SK-N-MC (cell line): ENCODE data around the gene EFNB2.

Experiments used
- EZH2 ChIP-seq: fragments of 200-600 bp; sonication (generic); IDR thresholded peaks from one replicate; pipeline ENCODE4 v1.6.1; 2017; ENCODE audit warnings: antibody characterized with exemption
- FOXP2 ChIP-seq: optimal IDR thresholded peaks from 2 replicates; pipeline ENCODE3; 2011; ENCODE audit warnings: mild to moderate bottlenecking, moderate library complexity; ENCODE audit not compliant: insufficient read depth; ENCODE audit errors: extremely low read length, control extremely low read depth
- POLR2AphosphoS5 ChIP-seq: IDR thresholded peaks from 2 replicates; pipeline ENCODE4 v1.6.1; 2012; ENCODE audit warnings: mild to moderate bottlenecking, low read depth, low read length, borderline replicate concordance

GRCh38 chr13:106440866-106441265 is 94.6 kb downstream of the EFNB2 start:
- TF ChIP-seq POLR2AphosphoS5: no peak
- no peak for TF ChIP-seq EZH2
- no peak for TF ChIP-seq FOXP2
